ENCODE results near the gene MACO1. TPM values are rescaled to one million over a fixed set of nuclear protein-coding genes. Genes with fewer than 3 reads are reported as not detected.

The MACO1 gene
- total and polyA plus RNA-seq, 2 of the 8 experiments (the other 6 are each of a cell fraction or from before 2014, with no cell fraction given): 3.5 to 15.1 TPM

DNA sequence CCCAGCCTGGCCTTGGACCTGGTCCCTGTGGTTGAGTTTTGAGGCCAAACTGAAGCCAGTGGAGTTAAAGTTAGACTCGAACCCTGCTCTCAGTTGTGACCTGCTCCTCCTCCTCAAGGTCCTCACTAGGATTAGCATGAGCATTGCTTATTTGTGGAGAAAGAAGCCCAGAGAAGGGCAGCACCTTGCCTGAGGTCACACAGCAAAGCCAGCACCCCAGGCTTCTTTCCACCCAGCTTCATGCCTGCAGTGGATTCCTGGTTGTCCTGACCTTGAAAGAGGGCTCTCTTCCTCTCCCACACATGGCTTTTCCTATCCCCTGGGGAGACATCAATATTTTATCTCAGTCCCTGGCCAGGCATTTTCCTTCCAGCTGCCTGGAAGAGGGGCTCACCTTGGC, 115.5 kb downstream of the MACO1 start:
- Histone ChIP-seq H2AFZ (ENCODE audit: low read length) (no peak overlapping the region), H3K9ac (replicated peaks in 1 of 4; ENCODE audit: extremely low read depth in 1 of 4, low read depth in 3 of 4, low read length in 3 of 4) (no peak overlapping the region), H3K4me1 (replicated peaks in 1 of 4; ENCODE audit: control insufficient read depth in 3 of 4, insufficient read depth in 4 of 4, low read length in 3 of 4) (peaks cover 0 to 9% (median 5%) of the 10 kb centered on the region in 4 experiments; a peak in 4 of 7 replicates), H3K79me1 (ENCODE audit: low read depth, low read length) (peaks cover 6% of the 10 kb centered on the region), H3K9me3 (ENCODE audit: insufficient read depth in 2 of 2, low read depth in 1 of 2, low read length in 1 of 2) (no peaks in the 10 kb centered on the region), H3K56ac (replicated peaks; ENCODE audit: insufficient read length, low read depth, low read length) (no peak overlapping the region), H3K27ac (ENCODE audit: low read depth, low read length) (no peak overlapping the region), H3K23me2 (ENCODE audit: low read depth, low read length) (peaks cover 5% of the 10 kb centered on the region; the same call in 1 of the 2 replicates), H4K91ac (replicated peaks; ENCODE audit: insufficient read length, low read length) (no peak overlapping the region), H4K8ac (ENCODE audit: extremely low read depth, insufficient read depth, low read length) (no peak overlapping the region), H3K23ac (ENCODE audit: insufficient read length) (no peak overlapping the region), H2BK20ac (ENCODE audit: low read length) (no peak overlapping the region), H3K4me3 (ENCODE audit: extremely low read depth in 1 of 4, insufficient read depth in 2 of 4, low read depth in 3 of 4, low read length in 4 of 4) (no peak overlapping the region), H4K20me1 (replicated peaks in 1 of 2; ENCODE audit: control insufficient read depth in 1 of 2, insufficient read depth in 2 of 2, low read length in 2 of 2) (peaks cover 2 to 6% of the 10 kb centered on the region in 2 experiments), H4K5ac (ENCODE audit: insufficient read length, low read depth, low read length) (no peak overlapping the region), H2BK5ac (ENCODE audit: low read depth, low read length) (no peak overlapping the region), H3K27me3 (replicated peaks in 1 of 4; ENCODE audit: control insufficient read depth in 3 of 4, extremely low read depth in 1 of 4, insufficient read depth in 3 of 4, low read length in 3 of 4) (peaks cover 0 to 5% (median 3%) of the 10 kb centered on the region in 4 experiments; a peak in 5 of 7 replicates), H3K4me2 (ENCODE audit: insufficient read depth in 1 of 2, low read depth in 2 of 2, low read length in 2 of 2) (no peak overlapping the region), H3K79me2 (ENCODE audit: control insufficient read depth in 1 of 2, insufficient read depth in 2 of 2, low read length in 2 of 2) (0 out of 4 replicates have a peak, but pooled peaks cover 0 to 4% of the 10 kb centered on the region in 2 experiments), H3K4ac (replicated peaks; ENCODE audit: insufficient read length, low read depth, low read length) (no peak overlapping the region), H2BK12ac (ENCODE audit: low read depth, low read length) (no peak overlapping the region), H3K18ac (ENCODE audit: extremely low read depth, low read length) (no peak overlapping the region), H2BK15ac (ENCODE audit: low read length) (no peak overlapping the region), H2BK120ac (replicated peaks; ENCODE audit: low read depth, low read length) (no peak overlapping the region), H2AK5ac (ENCODE audit: low read depth, low read length) (no peak overlapping the region), H3K36me3 (ENCODE audit: control insufficient read depth in 2 of 4, insufficient read depth in 4 of 4, low read length in 3 of 4) (no peaks in the 10 kb centered on the region), H3K14ac (ENCODE audit: insufficient read length) (no peak overlapping the region)
- ChIA-PET CTCF (ENCODE audit: partially characterized antibody) (interaction anchor here (0.9 to 7.7 kb wide), 5 partner anchors 20 to 251 kb away, joined by 3 to 34 read pairs (median 6); no protein-coding TSS in a partner anchor), POLR2A (ENCODE audit: partially characterized antibody) (interaction anchor here (1.1 kb wide), 1 partner anchor 456 kb away, joined by 3 read pairs; no protein-coding TSS in a partner anchor)
- DNase-seq (ENCODE audit: low read depth in 1 of 2, low spot score in 2 of 2) (no peak), FAIRE-seq (no peak)
- TF ChIP-seq, protein P1, sequence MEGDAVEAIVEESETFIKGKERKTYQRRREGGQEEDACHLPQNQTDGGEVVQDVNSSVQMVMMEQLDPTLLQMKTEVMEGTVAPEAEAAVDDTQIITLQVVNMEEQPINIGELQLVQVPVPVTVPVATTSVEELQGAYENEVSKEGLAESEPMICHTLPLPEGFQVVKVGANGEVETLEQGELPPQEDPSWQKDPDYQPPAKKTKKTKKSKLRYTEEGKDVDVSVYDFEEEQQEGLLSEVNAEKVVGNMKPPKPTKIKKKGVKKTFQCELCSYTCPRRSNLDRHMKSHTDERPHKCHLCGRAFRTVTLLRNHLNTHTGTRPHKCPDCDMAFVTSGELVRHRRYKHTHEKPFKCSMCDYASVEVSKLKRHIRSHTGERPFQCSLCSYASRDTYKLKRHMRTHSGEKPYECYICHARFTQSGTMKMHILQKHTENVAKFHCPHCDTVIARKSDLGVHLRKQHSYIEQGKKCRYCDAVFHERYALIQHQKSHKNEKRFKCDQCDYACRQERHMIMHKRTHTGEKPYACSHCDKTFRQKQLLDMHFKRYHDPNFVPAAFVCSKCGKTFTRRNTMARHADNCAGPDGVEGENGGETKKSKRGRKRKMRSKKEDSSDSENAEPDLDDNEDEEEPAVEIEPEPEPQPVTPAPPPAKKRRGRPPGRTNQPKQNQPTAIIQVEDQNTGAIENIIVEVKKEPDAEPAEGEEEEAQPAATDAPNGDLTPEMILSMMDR (IDR thresholded peaks at IDR 0.05; ENCODE audit: control extremely low read depth in 1 of 3, insufficient read depth in 1 of 3, low read depth in 1 of 3, low read length in 3 of 3): no peak
- TF ChIP-seq CHD1 (IDR thresholded peaks at IDR 0.05; ENCODE audit: low read depth, low read length) (no peak), SP1 (IDR thresholded peaks at IDR 0.05; ENCODE audit: low read depth, low read length) (no peak), HDAC6 (IDR thresholded peaks at IDR 0.05; ENCODE audit: low read depth, low read length) (no peak)
- WGBS, 2 experiments (ENCODE audit: extremely low coverage in 1 of 2, insufficient coverage in 1 of 2, insufficient read length in 1 of 2, insufficient replicate concordance in 2 of 2, low coverage in 1 of 2, low lambda C conversion rate in 2 of 2, missing lambda C conversion rate in 1 of 2): 90% methylated on average over 1 of the region's 1 CpG; no CpG with 5 or more reads in 1 of the 2 experiments
